Natural killer cell treated with Interleukin-12 subunit alpha and Interleukin-12 subunit beta and Interleukin-15 and Interleukin-18, amount 100 ng/mL, for 72 hours (primary cell): ENCODE results near the gene MORN3. TPM values are rescaled to one million over a fixed set of nuclear protein-coding genes. Genes with fewer than 3 reads are reported as not detected.
A peak's percentile ranks its signal among the peaks of the same experiment; 100 is the strongest.
"Not testable (repeated sequence)": the region's sequence is repeated elsewhere in the genome, so short reads cannot be mapped to it uniquely, and the experiment has no call there.

Experiments used
- ATAC-seq, 2 donors: fragments of 150-1000 bp; cut with Tn5 transposase in 1 of 2; sonication (Bioruptor Pico), chemical (Tn5 transposase) in 1 of 2; 2 replicates each; pipeline ENCODE4 v1.10.0; 2021
- DNase-seq: peaks from one replicate; pipeline ENCODE4 v3.0.0; 2022; ENCODE audit warnings: low spot score
- H3K27ac Mint-ChIP-seq, 2 donors: 1 replicate in 1 of 2; 2 replicates in 1 of 2; pipeline ENCODE4 v1.8.0; 2022; ENCODE audit warnings: mixed read lengths in 2 of 2, mild to moderate bottlenecking in 1 of 2, moderate library complexity in 1 of 2
- H3K27me3 Mint-ChIP-seq, 2 donors: 1 replicate in 1 of 2; 2 replicates in 1 of 2; pipeline ENCODE4 v1.8.0; 2022; ENCODE audit warnings: mixed read lengths in 2 of 2
- H3K36me3 Mint-ChIP-seq: one replicate; pipeline ENCODE4 v1.8.0; 2022; ENCODE audit warnings: mixed read lengths
- H3K4me1 Mint-ChIP-seq, 2 donors: 1 replicate in 1 of 2; 2 replicates in 1 of 2; pipeline ENCODE4 v1.8.0; 2022; ENCODE audit warnings: low read depth in 2 of 2, mixed read lengths in 2 of 2, mild to moderate bottlenecking in 1 of 2
- H3K4me3 Mint-ChIP-seq: one replicate; pipeline ENCODE4 v1.8.0; 2022; ENCODE audit warnings: mixed read lengths
- H3K9me3 Mint-ChIP-seq: 2 replicates; pipeline ENCODE4 v1.8.0; 2022; ENCODE audit warnings: mixed read lengths
- total RNA-seq, 2 donors: library from RNA; stranded (reverse); gene quantifications; one replicate each; pipeline ENCODE4 v1.2.3, GENCODE V29; 2022

The MORN3 gene
- total RNA-seq, 2 donors from 2014 or later = 0.17 to 0.43 TPM

- Mint-ChIP-seq H3K4me3 (no peak overlapping the region), H3K27ac (no peak overlapping the region), H3K9me3 (no peaks in the 10 kb centered on the region), H3K36me3 (no peaks in the 10 kb centered on the region), H3K27me3 (no peaks in the 10 kb centered on the region), H3K4me1 (peaks cover 9% of the 10 kb centered on the region in 2 donors)
- DNase-seq (no peak), ATAC-seq (no peak)
Measured at GRCh38 chr12:121708313-121709063, 39.0 kb upstream of the MORN3 start.

DNA sequence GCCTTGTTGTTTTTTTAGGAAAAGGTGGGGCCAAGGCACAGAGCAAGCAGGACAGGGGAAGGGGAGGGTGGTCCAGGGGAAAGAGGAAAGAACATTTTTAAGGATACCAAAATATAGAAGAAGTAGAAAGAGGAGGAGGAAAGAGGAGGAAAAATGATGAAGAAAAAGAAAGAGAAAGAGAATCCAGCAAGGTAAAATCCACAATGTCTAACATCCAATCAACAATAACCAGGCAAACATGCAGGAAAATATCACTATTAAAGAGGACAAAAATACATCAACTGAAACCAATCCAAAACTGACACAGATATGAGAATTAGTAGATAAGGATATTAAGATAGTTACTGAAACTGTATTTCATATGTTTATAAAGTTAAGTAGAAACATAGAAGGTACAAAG, 36.1 kb upstream of the MORN3 start:
- ATAC-seq = no peak
- DNase-seq = no peak
- H3K9me3 Mint-ChIP-seq = no peaks in the 10 kb centered on the region
- H3K36me3 Mint-ChIP-seq = no peaks in the 10 kb centered on the region
- no peaks in the 10 kb centered on the region for H3K27me3 Mint-ChIP-seq
- no peak overlapping the region for H3K4me3 Mint-ChIP-seq
- H3K4me1 Mint-ChIP-seq = no peaks in the 10 kb centered on the region
- no peak overlapping the region for H3K27ac Mint-ChIP-seq

DNA sequence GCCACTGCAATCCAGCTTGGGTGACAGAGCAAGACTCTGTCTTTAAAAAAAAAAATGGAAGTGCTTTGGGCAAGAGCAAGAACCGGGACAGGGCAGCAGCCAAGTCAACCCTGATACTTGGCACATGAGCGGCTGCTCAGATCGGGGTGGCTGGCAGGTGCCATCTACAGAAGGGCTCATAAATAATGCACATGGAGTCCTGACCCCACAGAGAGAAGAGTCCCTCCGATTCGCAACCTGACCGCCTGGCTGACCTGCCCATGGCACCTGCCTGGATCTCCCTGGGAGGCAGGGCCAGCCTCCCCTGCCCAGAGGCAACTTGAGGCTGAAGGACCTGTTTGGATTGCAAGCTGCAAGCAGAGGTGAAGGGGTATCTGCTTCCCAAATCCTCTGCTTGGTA, 33.5 kb upstream of the MORN3 start:
- H3K9me3 Mint-ChIP-seq = no peaks in the 10 kb centered on the region
- no peak for ATAC-seq
- no peak for DNase-seq
- no peaks in the 10 kb centered on the region for H3K36me3 Mint-ChIP-seq
- H3K4me1 Mint-ChIP-seq = no peaks in the 10 kb centered on the region
- no peak overlapping the region for H3K4me3 Mint-ChIP-seq
- no peaks in the 10 kb centered on the region for H3K27me3 Mint-ChIP-seq
- no peak overlapping the region for H3K27ac Mint-ChIP-seq

DNA sequence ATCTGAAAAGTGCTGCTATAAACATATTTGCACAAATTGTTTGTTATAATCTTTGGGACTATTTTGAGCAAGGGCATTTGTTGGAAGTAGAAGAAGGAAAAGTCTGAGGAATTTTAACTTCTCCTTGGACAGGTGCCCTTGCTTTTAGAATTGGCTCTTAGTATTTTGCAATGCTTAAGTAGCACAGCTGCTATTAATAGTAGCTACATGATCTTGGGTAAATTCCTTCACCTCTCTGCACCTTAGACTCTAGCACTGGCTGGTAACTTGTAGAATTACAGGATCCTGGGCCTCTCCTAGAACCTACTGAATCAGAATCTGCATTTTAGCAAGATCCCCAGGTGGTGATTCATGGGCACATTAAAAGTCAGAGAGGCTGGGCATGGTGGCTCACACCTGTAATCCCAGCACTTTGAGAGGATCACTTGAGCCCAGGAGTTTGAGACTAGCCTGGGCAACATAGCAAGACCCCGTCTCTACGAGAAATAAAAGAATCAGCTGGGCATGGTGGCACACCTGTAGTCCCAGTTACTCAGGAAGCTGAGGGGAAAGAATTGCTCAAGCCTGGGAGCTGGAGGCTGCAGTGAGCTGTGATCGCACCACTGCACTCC, 32.3 kb upstream of the MORN3 start:
- ATAC-seq (no peak), DNase-seq (no peak)
- Mint-ChIP-seq H3K4me1 (no peaks in the 10 kb centered on the region), H3K27me3 (no peaks in the 10 kb centered on the region), H3K36me3 (no peaks in the 10 kb centered on the region), H3K9me3 (no peaks in the 10 kb centered on the region), H3K4me3 (no peak overlapping the region), H3K27ac (no peak overlapping the region)

DNA sequence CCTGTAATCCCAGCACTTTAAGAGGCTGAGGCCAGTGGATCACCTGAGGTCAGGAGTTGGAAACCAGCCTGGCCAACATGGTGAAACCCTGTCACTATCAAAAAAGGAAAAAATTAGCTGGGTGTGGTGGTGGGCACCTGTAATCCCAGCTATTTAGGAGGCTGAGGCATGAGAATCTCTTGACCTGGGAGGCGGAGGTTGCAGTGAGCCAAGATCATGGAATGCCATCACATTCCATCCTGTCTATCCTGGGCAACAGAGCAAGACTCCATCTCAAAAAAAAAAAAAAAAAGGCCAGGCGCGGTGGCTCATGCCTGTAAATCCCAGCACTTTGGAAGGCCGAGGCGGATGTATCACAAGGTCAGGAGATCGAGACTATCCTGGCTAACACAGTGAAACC, 28.4 kb upstream of the MORN3 start:
- not testable (repeated sequence) for ATAC-seq, H3K36me3 Mint-ChIP-seq, H3K4me1 Mint-ChIP-seq, H3K27ac Mint-ChIP-seq, H3K9me3 Mint-ChIP-seq, DNase-seq, H3K27me3 Mint-ChIP-seq, H3K4me3 Mint-ChIP-seq

DNA sequence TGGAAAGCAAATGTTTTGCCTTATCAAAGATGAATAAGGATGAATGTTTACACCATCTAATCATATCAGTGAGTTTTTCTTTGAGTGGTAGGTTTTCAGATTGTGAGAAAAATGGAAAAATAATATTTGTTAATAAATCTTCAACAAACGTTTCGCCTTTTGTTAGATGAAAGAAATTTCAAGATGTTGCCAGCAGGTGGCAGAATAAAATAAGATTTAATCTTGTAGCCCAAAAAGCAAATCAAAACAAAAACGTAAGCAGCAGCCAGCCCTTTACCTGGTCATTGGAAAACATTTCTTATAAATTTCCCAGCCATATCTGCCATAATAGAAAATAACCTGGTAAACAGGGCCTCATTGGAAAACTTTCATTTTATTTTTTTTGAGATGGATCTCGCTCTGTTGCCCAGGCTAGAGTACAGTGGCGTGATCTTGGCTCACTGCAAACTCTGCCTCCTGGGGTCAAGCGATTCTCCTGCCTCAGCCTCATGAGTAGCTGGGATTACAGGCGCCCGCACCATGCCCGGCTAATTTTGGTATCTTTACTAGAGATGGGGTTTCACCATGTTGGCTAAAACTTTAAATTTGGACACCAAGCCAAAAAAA, 27.7 kb upstream of the MORN3 start:
- H3K4me1 Mint-ChIP-seq = no peaks in the 10 kb centered on the region
- no peaks in the 10 kb centered on the region for H3K36me3 Mint-ChIP-seq
- H3K9me3 Mint-ChIP-seq = no peaks in the 10 kb centered on the region
- H3K27ac Mint-ChIP-seq = no peak overlapping the region
- H3K27me3 Mint-ChIP-seq = no peaks in the 10 kb centered on the region
- ATAC-seq (no peak), DNase-seq (peak; percentile 69)
- H3K4me3 Mint-ChIP-seq = no peak overlapping the region

GRCh38 chr12:121693155-121693687, 23.8 kb upstream of the MORN3 start:
- DNase-seq (no peak), ATAC-seq (no peak)
- no peaks in the 10 kb centered on the region for H3K27me3 Mint-ChIP-seq
- no peaks in the 10 kb centered on the region for H3K36me3 Mint-ChIP-seq
- no peaks in the 10 kb centered on the region for H3K9me3 Mint-ChIP-seq
- H3K27ac Mint-ChIP-seq = peak overlapping the region in 1 of 2 donors; percentile 51
- H3K4me1 Mint-ChIP-seq = no peaks in the 10 kb centered on the region
- H3K4me3 Mint-ChIP-seq = no peak overlapping the region

GRCh38 chr12:121692744-121693143, 23.3 kb upstream of the MORN3 start:
- H3K4me3 Mint-ChIP-seq, H3K4me1 Mint-ChIP-seq, H3K27me3 Mint-ChIP-seq, H3K36me3 Mint-ChIP-seq, ATAC-seq, DNase-seq, H3K9me3 Mint-ChIP-seq: not testable (repeated sequence)
- peak overlapping the region in 1 of 2 donors; percentile 51 for H3K27ac Mint-ChIP-seq

- no peaks in the 10 kb centered on the region for H3K27me3 Mint-ChIP-seq
- H3K4me3 Mint-ChIP-seq = no peak overlapping the region
- no peaks in the 10 kb centered on the region for H3K9me3 Mint-ChIP-seq
- ATAC-seq = no peak
- no peak overlapping the region for H3K27ac Mint-ChIP-seq
- no peaks in the 10 kb centered on the region for H3K36me3 Mint-ChIP-seq
- peaks cover 5 to 7% of the 10 kb centered on the region in 2 donors for H3K4me1 Mint-ChIP-seq
- DNase-seq = no peak
Measured at GRCh38 chr12:121689430-121689829, 20.0 kb upstream of the MORN3 start.

GRCh38 chr12:121688966-121689365, 19.5 kb upstream of the MORN3 start:
- H3K27ac Mint-ChIP-seq = no peak overlapping the region
- no peaks in the 10 kb centered on the region for H3K36me3 Mint-ChIP-seq
- no peak overlapping the region for H3K4me3 Mint-ChIP-seq
- no peak for ATAC-seq
- peaks cover 5 to 7% of the 10 kb centered on the region in 2 donors for H3K4me1 Mint-ChIP-seq
- H3K9me3 Mint-ChIP-seq = no peaks in the 10 kb centered on the region
- DNase-seq = no peak
- no peaks in the 10 kb centered on the region for H3K27me3 Mint-ChIP-seq

DNA sequence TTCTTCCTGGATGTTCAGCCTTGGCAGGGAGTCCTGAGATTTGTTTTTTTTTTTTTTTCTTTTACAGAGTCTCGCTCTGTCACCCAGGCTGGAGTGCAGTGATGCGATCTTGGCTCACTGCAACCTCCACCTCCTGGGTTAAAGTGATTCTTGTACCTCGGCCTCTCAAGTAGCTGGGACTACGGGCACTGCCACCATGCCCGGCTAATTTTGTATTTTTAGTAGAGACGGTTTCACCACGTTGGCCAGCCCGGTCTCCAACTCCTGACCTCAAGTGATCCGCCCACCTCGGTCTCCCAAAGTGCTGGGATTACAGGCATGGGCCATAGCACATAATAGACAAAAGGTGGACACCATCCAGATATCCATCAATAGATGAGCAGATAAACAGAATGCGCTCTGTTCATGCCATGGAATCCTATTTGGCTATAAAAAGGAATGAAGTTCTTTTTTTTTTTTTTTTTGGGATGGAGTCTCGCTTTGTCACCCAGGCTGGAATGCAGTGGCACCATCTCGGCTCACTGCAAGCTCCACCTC, 10.3 kb upstream of the MORN3 start:
- not testable (repeated sequence) for H3K4me3 Mint-ChIP-seq, H3K4me1 Mint-ChIP-seq, H3K36me3 Mint-ChIP-seq, ATAC-seq, H3K9me3 Mint-ChIP-seq, DNase-seq, H3K27me3 Mint-ChIP-seq
- peak overlapping the region in 1 of 2 donors; percentile 79 for H3K27ac Mint-ChIP-seq

DNA sequence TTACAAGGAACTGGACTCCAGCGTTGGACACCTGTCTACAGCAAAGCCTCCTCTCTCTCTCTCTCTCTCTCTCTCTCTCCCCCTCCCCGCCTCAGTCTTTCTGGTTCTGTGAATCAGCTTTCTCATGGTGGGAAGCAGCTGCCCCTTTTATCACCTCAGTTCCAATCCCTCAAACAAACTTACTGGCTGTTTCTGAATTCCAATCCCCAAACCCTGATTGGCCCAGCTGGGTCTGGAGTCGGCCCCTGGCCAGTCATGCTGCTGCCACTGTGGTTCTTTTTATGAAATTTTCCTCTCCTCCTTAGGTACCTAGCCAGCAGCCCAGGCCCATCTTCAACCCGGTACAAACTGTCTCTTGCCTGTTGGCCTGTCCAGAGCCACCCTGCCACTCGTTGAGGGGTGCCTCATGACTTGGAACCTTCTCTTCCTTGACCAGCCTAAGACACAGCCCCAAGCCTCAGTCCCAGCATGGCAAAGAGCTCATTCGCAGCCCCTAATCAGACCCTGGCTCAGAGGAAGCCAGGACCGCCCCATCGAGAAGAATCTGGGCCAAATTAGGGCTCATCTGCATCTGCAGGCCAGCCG, 9.4 kb upstream of the MORN3 start:
- DNase-seq (no peak), ATAC-seq (no peak)
- Mint-ChIP-seq H3K27me3 (no peaks in the 10 kb centered on the region), H3K27ac (peak overlapping the region; percentile 34 to 79), H3K36me3 (no peaks in the 10 kb centered on the region), H3K9me3 (no peaks in the 10 kb centered on the region), H3K4me3 (no peak overlapping the region), H3K4me1 (peaks cover 0 to 1% of the 10 kb centered on the region in 2 donors)

GRCh38 chr12:121678305-121678704, 8.9 kb upstream of the MORN3 start:
- Mint-ChIP-seq H3K27me3 (no peaks in the 10 kb centered on the region), H3K9me3 (no peaks in the 10 kb centered on the region), H3K4me1 (peaks cover 3 to 6% of the 10 kb centered on the region in 2 donors), H3K4me3 (no peak overlapping the region), H3K27ac (peak overlapping the region; percentile 34 to 79), H3K36me3 (no peaks in the 10 kb centered on the region)
- DNase-seq = no peak
- no peak for ATAC-seq

GRCh38 chr12:121676190-121676589, 6.7 kb upstream of the MORN3 start:
- ATAC-seq (no peak), DNase-seq (no peak)
- H3K9me3 Mint-ChIP-seq = no peaks in the 10 kb centered on the region
- H3K27me3 Mint-ChIP-seq = no peaks in the 10 kb centered on the region
- no peaks in the 10 kb centered on the region for H3K36me3 Mint-ChIP-seq
- peaks cover 13 to 19% of the 10 kb centered on the region in 2 donors for H3K4me1 Mint-ChIP-seq
- H3K4me3 Mint-ChIP-seq = no peak overlapping the region
- H3K27ac Mint-ChIP-seq = peak overlapping the region; percentile 41 to 79
